Ovary (tissue), 3 donors: ENCODE measurements around the gene ELOVL1.

Source experiments
- CTCF ChIP-seq, 3 donors: fragments of 450-650 bp in 2 of 3; fragments of 200-600 bp in 1 of 3; IDR thresholded peaks; one replicate each; pipeline versions ENCODE4 v1.5.1 to v1.8.0; 2016 to 2022; ENCODE audit warnings: antibody characterized with exemption in 3 of 3, mild to moderate bottlenecking in 1 of 3
- EP300 ChIP-seq: sonication (generic); formaldehyde crosslinking; IDR thresholded peaks from one replicate; pipeline ENCODE4 v1.6.1; 2017; ENCODE audit warnings: antibody characterized with exemption
- donor health status: DM: no; HTN: no; CAD: no.

GRCh38 chr1:43354471-43354870 lies 13.3 kb downstream of the ELOVL1 start:
- TF ChIP-seq CTCF (IDR thresholded peaks at IDR 0.05) (no peak), EP300 (no peak)
